Sigmoid colon (tissue), 7 donors: Measurements from ENCODE around the gene KLRC3. TPM values are rescaled to one million over a fixed set of nuclear protein-coding genes. Genes with fewer than 3 reads are reported as not detected.
"Not testable (repeated sequence)": the region's sequence is repeated elsewhere in the genome, so short reads cannot be mapped to it uniquely, and the experiment has no call there.

ENCODE experiments used
- DNase-seq: peaks from one replicate; pipeline ENCODE4 v3.0.0-alpha.2; 2019
- H3K27ac ChIP-seq, 4 donors: fragments of 200-600 bp; sonication (generic); one replicate each; pipeline ENCODE4 v1.5.1; 2016 to 2019; ENCODE audit warnings: mild to moderate bottlenecking in 1 of 4
- H3K27me3 ChIP-seq, 3 donors: fragments of 200-600 bp; sonication (generic); one replicate each; pipeline ENCODE4 v1.5.1; 2019; ENCODE audit warnings: mild to moderate bottlenecking in 1 of 3
- H3K36me3 ChIP-seq, 4 donors: fragments of 200-600 bp; sonication (generic); one replicate each; pipeline ENCODE4 v1.5.1; 2016 to 2019
- H3K4me1 ChIP-seq, 4 donors: fragments of 200-600 bp; sonication (generic); one replicate each; pipeline ENCODE4 v1.5.1; 2017 to 2019
- H3K4me3 ChIP-seq, 4 donors: fragments of 200-600 bp; sonication (generic); one replicate each; pipeline ENCODE4 v1.5.1; 2017 to 2019; ENCODE audit warnings: mild to moderate bottlenecking in 2 of 4, moderate library complexity in 1 of 4
- H3K9me3 ChIP-seq, 4 donors: fragments of 200-600 bp in 3 of 4; sonication (generic) in 3 of 4; one replicate each; pipeline versions ENCODE4 v1.5.1 to v1.6.1; 2013 to 2019
- CTCF ChIP-seq, 4 experiments: fragments of 450-650 bp in 3 of 4; fragments of 200-600 bp in 1 of 4; IDR thresholded peaks; one replicate each; pipeline ENCODE4 v1.5.1; 2016 to 2019; ENCODE audit warnings: antibody characterized with exemption in 4 of 4, mild to moderate bottlenecking in 3 of 4, moderate library complexity in 2 of 4
- EP300 ChIP-seq, 4 donors: sonication (generic); formaldehyde crosslinking; IDR thresholded peaks; one replicate each; pipeline ENCODE4 v1.6.1; 2017; ENCODE audit warnings: antibody characterized with exemption in 4 of 4
- POLR2A ChIP-seq, 2 donors: fragments of 450-650 bp; IDR thresholded peaks; one replicate each; pipeline ENCODE4 v1.6.1; 2016; ENCODE audit warnings: antibody characterized with exemption in 2 of 2, mild to moderate bottlenecking in 2 of 2, moderate library complexity in 2 of 2
- POLR2AphosphoS5 ChIP-seq, 4 donors: sonication (generic); formaldehyde crosslinking; IDR thresholded peaks; one replicate each; pipeline ENCODE4 v1.6.1; 2017; ENCODE audit warnings: antibody characterized with exemption in 4 of 4
- WGBS, 2 donors: extraction: QIAGEN DNeasy Blood & Tissue Kit; methylation state at CpG; one replicate each; pipeline ENCODE4 v1.1.7; 2013; 5-methylcytosine and 5-hydroxymethylcytosine counted together
- intact Hi-C: fragments of 100-400 bp; cut with DNase I; formaldehyde crosslinking; loops from one replicate; pipeline ENCODE4 v1.15.1; 2023
- polyA plus RNA-seq, 3 donors: library from polyadenylated mRNA; stranded (reverse); fragments of 200-250 nt; gene quantifications; one replicate each; pipeline ENCODE4 v1.2.3, GENCODE V29; 2013
- total RNA-seq, 4 donors: library from RNA; depleted of rRNA; stranded (reverse); fragments of >200 nt; gene quantifications; one replicate each; pipeline ENCODE4 v1.1.0, GENCODE V29; 2016
- donor health status: healthy with polysubstance abuse.
- donor health status: Bipolar disorder and iron deficiency.
- donor health status: healthy.

The KLRC3 gene
- not detected for total RNA-seq
- polyA plus RNA-seq, result 1 to 10 TPM in 1 of 3 donors, not detected in 2; 1.8 TPM

- H3K9me3 ChIP-seq, H3K27me3 ChIP-seq, DNase-seq, H3K4me3 ChIP-seq, H3K36me3 ChIP-seq, intact Hi-C loops, H3K4me1 ChIP-seq, H3K27ac ChIP-seq: not testable (repeated sequence)
- WGBS, 2 donors, result 0 to 12% methylated on average over 1 of the region's 1 CpG
Observed at GRCh38 chr12:10420334-10420733, at the start of gene KLRC3. TSS of gene KLRC3 (minus strand) at chr12:10420595. CDS start at chr12:10420550, 45 bp downstream.

GRCh38 chr12:10469701-10470100 is 49.3 kb upstream of the KLRC3 start:
- H3K9me3 ChIP-seq, result no peaks in the 10 kb centered on the region
- H3K4me1 ChIP-seq, result no peaks in the 10 kb centered on the region
- no peak overlapping the region for H3K4me3 ChIP-seq
- no peaks in the 10 kb centered on the region for H3K27me3 ChIP-seq
- no peak for DNase-seq
- H3K27ac ChIP-seq, result no peak overlapping the region
- intact Hi-C loops, result no loop called here
- no peaks in the 10 kb centered on the region for H3K36me3 ChIP-seq
- TF ChIP-seq POLR2AphosphoS5 (IDR thresholded peaks at IDR 0.05), result no peak
- TF ChIP-seq EP300 (IDR thresholded peaks at IDR 0.05), result no peak
- TF ChIP-seq POLR2A (IDR thresholded peaks at IDR 0.05), result no peak
- TF ChIP-seq CTCF (IDR thresholded peaks at IDR 0.05), result no peak
- WGBS, 2 donors, result 89 to 90% methylated on average over 1 of the region's 1 CpG

- no peaks in the 10 kb centered on the region for H3K27me3 ChIP-seq
- no peak overlapping the region for H3K27ac ChIP-seq
- H3K4me3 ChIP-seq, result no peak overlapping the region
- no peak for DNase-seq
- H3K9me3 ChIP-seq, result no peaks in the 10 kb centered on the region
- TF ChIP-seq POLR2AphosphoS5 (IDR thresholded peaks at IDR 0.05), result no peak
- no peak for TF ChIP-seq CTCF (IDR thresholded peaks at IDR 0.05)
- no peak for TF ChIP-seq EP300 (IDR thresholded peaks at IDR 0.05)
- no peak for TF ChIP-seq POLR2A (IDR thresholded peaks at IDR 0.05)
- H3K36me3 ChIP-seq, result no peaks in the 10 kb centered on the region
- 93 to 94% methylated on average over 4 of the region's 4 CpGs for WGBS, 2 donors
- H3K4me1 ChIP-seq, result no peaks in the 10 kb centered on the region
- intact Hi-C loops, result no loop called here
Observed at GRCh38 chr12:10466311-10466710, 45.9 kb upstream of the KLRC3 start.

- peaks cover 0 to 14% (median 2%) of the 10 kb centered on the region in 4 donors for H3K9me3 ChIP-seq
- H3K27ac ChIP-seq, result no peak overlapping the region
- WGBS, 2 donors, result 93 to 99% methylated on average over 3 of the region's 3 CpGs
- intact Hi-C loops, result no loop called here
- H3K36me3 ChIP-seq, result no peaks in the 10 kb centered on the region
- DNase-seq, result no peak
- no peaks in the 10 kb centered on the region for H3K27me3 ChIP-seq
- H3K4me3 ChIP-seq, result no peak overlapping the region
- TF ChIP-seq EP300 (IDR thresholded peaks at IDR 0.05) (no peak), POLR2AphosphoS5 (IDR thresholded peaks at IDR 0.05) (no peak), CTCF (IDR thresholded peaks at IDR 0.05) (no peak), POLR2A (IDR thresholded peaks at IDR 0.05) (no peak)
- H3K4me1 ChIP-seq, result no peaks in the 10 kb centered on the region
Observed at GRCh38 chr12:10457760-10458159, 37.4 kb upstream of the KLRC3 start.

GRCh38 chr12:10456856-10457255 is 36.5 kb upstream of the KLRC3 start:
- H3K9me3 ChIP-seq, result peaks cover 0 to 14% (median 2%) of the 10 kb centered on the region in 4 donors
- H3K36me3 ChIP-seq, result peaks cover 0 to 3% (median 0%) of the 10 kb centered on the region in 4 donors
- H3K4me3 ChIP-seq, result no peak overlapping the region
- WGBS, 2 donors, result 94 to 98% methylated on average over 2 of the region's 2 CpGs
- no peaks in the 10 kb centered on the region for H3K4me1 ChIP-seq
- no peak overlapping the region for H3K27ac ChIP-seq
- no peak for DNase-seq
- intact Hi-C loops, result no loop called here
- no peaks in the 10 kb centered on the region for H3K27me3 ChIP-seq
- no peak for TF ChIP-seq CTCF (IDR thresholded peaks at IDR 0.05)
- no peak for TF ChIP-seq POLR2A (IDR thresholded peaks at IDR 0.05)
- TF ChIP-seq EP300 (IDR thresholded peaks at IDR 0.05), result no peak
- TF ChIP-seq POLR2AphosphoS5 (IDR thresholded peaks at IDR 0.05), result no peak
